Activated T-helper 1 cell treated with anti-CD3 and anti-CD28 coated beads, Interleukin-2, amount 50 U/mL, for 16 hours (primary cell): ENCODE measurements around the gene OGG1.

Experiments used
- DNase-seq, 2 donors: peaks; one replicate each; pipeline ENCODE4 v3.0.0-alpha.2; 2020; ENCODE audit warnings: low read depth in 1 of 2, low spot score in 1 of 2

The OGG1 gene

DNA sequence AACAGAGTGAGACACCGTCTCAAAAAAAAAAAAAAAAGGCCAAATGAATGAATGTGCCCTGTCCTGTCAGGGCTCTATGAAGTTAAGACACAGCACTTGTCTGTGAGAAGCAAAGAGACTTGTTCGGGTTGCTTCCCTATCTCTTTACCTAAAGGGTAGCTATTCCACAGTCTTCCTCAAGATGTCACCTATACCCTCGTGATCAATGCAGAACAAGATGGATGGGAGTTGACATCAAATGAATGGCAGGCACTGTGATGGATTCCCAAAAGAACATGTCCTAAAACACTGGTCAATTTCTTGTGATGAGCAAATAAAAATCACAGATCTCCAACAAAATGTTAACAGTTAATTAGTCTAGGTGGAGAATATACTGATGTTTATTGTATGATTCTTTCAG, 33.0 kb downstream of the OGG1 start:
- DNase-seq, result no peak

DNA sequence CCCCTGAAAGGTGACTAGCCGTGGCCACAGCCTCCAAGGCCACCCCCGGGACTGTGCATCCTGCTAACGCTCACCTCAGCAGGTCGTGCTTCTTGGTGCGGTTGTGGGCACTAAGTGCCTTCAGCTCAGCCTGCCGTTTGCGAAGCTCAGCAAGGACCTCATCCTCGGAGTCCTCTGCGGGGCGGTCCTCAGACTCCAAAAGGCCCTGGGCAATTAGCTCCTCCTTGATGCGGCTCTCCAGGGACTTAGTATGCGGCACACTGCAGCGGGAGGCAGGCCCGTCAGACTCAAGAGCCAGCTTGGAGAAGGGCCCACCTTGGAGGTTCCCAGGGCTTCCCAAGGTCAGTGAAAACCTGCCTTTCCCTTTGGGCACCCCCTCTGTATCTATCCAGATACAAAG, 34.2 kb downstream of the OGG1 start:
- DNase-seq, result no peak

- DNase-seq, result no peak
These were observed 35.2 kb downstream of the OGG1 start for GRCh38 chr3:9784965-9785364.

- no peak for DNase-seq
These were observed 35.9 kb downstream of the OGG1 start for GRCh38 chr3:9785602-9786001.

DNA sequence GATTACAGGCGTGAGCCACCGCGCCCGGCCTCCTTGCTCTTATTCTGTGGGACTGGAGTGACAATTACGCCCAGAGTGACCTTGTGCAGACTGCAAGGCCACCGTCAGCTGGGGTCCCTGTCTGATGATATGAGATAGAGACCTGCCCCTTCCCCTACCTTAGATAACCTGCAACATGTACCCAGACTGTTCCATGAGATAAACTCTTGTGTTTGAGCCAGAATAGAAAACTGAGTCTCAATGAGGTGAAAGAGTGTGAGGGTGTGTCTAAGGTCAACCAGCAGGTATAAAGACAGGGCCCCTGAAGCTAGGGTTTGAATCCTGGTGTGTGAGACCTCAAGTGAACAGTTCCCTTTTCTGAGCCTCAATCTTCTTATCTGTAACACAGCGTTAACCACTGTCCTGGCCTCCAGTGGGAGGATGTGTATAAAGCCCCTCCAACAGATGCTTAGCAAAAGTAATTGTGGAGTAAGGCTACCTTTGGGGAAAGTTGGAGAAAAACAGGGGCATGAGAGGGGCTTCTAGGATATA, 36.5 kb downstream of the OGG1 start:
- DNase-seq, result no peak

- DNase-seq, result no peak
These were observed 37.3 kb downstream of the OGG1 start for GRCh38 chr3:9786825-9787669.

GRCh38 chr3:9787714-9788113, 38.0 kb downstream of the OGG1 start:
- DNase-seq, result no peak

DNA sequence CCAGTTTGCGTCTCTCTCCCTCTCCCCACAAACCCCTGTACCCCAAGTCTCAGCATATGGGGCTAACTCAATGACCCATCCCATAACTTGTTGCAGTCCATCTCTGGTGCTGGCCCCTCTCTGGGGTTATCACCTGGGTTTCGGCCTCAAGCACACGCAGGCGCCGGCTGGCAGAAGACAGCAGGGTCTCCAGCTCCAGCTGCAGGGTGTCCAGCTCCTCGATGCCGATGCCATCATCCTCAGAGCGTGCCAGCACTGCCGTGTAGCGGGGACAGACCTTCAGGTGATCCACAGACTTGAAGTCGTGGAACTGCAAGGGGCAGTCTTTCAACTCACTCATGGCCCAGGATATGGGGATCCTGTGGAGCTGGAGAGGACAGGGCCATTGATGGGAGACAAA, 41.4 kb downstream of the OGG1 start:
- DNase-seq, result no peak

GRCh38 chr3:9791790-9792404, 42.1 kb downstream of the OGG1 start:
- no peak for DNase-seq

DNA sequence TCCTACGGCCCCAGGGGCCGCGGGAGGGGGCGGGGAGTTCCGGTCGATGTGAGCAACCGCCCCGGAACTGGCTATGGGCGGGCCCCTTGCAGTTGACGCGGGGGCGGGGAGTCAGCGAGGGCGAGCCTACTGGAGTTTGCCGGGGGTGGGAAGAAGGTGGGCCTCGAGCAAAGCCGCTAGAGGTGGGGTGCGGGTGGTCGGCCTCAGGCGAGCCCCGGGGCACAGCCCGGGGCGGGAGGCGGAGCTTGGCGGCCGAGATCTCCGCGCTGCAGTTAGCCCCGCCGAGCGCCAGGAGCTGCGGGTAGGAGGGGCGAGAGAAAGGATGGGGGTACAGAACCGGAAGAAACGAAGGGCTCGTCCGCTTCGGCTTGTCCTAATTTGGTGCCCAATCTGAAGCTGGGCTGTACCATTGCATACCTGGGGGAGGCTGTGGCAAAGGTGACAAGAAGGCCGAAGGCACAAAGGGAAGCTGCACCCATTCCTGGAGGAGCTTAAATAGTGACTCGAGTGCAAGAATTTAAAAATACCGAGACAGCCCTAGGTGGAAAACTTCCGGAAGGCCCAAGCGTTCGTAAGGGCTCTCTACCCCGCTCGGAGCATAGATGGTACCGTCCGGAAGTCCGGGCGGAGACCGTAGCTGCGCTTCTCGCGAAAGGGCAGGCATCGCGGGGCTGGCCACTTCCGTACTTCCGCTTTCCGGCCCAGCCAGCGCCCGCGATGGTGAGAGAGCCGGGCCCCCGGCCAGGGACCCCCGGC, 42.8 kb downstream of the OGG1 start, which contains the start of the genes ARPC4 and TADA3:
TSS of gene ARPC4 (plus strand) at position 678 of the 756 bp plus-strand sequence. CDS start at position 718, 40 bp downstream.
TSS of gene TADA3 (minus strand) at position 69 of the 756 bp plus-strand sequence. CDS start 1,007 bp downstream, outside the sequence.
- DNase-seq, result peak; percentile 80 to 82

DNA sequence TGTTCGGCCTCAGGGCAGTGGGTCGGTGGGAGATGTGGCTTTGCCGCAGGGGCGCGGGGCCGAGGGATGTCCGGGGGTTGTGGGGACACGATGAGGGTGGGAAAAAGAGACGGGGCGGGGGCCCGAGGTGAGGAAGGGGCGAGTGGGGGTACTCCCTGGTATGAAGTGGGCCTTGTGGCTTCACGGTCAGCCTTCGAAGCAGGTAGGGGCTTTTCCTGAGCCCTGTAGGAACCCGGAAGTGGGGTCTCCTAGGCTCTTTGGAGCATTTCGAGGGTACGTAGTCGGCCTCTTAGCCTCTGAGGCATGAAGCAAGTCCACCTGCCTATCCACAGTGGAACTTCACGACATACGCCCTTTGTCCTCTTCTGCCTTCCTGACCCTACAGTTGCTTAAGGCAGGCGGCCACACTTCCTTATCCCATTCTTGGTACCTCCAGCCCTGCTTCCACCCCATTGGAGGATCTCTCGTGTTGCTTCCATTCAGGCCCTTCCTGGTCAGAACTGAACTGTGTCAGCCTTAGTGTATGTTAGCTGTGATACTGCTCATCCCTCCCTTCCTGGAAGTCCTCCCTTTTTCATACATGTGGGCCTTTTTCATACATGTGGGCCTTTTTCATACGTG, 43.5 kb downstream of the OGG1 start:
- DNase-seq, result no peak

DNA sequence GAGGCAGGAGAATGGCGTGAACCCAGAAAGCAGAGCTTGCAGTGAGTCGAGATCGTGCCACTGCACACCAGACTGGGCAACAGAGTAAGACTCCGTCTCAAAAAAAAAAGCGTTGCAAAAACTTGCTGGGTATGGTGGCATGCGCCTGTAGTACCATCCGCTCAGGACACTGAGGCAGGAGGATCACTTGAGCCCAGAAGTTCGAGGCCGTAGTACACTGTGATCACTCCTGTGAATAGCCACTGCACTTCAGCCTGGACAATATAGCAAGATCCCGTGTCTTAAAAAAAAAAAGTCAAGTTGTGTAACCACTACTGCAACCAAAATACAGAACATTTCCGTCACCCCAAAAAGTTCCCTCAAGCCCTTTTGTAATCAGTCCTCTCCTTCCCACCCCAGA, 44.6 kb downstream of the OGG1 start:
- DNase-seq, result no peak

DNA sequence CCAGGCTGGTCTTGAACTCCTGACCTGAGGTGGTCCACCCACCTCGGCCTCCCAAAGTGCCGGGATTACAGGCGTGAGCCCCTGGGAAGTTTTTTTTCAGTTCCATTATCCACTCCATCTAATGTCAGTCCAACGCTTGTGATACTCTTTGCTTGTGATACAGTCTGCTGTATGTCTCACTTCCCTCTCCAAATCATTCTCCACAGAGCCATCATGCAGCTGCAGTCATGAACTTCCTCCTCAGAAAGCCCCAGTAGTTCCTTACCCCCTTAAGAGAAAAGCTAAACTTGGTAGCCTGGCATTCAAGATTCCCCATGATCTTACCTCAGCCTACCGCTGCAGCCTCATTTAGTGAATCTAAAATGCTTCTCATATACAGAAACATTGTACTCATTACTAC, 45.5 kb downstream of the OGG1 start:
- no peak for DNase-seq

- DNase-seq, result no peak
These were observed 47.6 kb downstream of the OGG1 start for GRCh38 chr3:9797196-9797945.

- DNase-seq, result no peak
These were observed 50.8 kb downstream of the OGG1 start for GRCh38 chr3:9800529-9800928.

GRCh38 chr3:9803494-9803893, 53.7 kb downstream of the OGG1 start:
- no peak for DNase-seq

- DNase-seq, result no peak
These were observed 55.2 kb downstream of the OGG1 start for GRCh38 chr3:9804996-9805395.

GRCh38 chr3:9806137-9806536, 56.4 kb downstream of the OGG1 start:
- DNase-seq, result no peak
